GM18909 (cell line): ENCODE results near the gene M1AP.
A peak's percentile ranks its signal among the peaks of the same experiment; 100 is the strongest.

ENCODE experiments used
- ATAC-seq: cut with Tn5 transposase; IDR thresholded peaks from one replicate; pipeline ENCODE4 v1.9.1; 2021; ENCODE audit warnings: mild to moderate bottlenecking; ENCODE audit not compliant: unreplicated experiment, poor library complexity

M1AP gene

GRCh38 chr2:74528600-74529356, 119.4 kb downstream of the M1AP start:
- ATAC-seq, result peak; percentile 9

- no peak for ATAC-seq
Measured at GRCh38 chr2:74527741-74528140, 120.4 kb downstream of the M1AP start.

GRCh38 chr2:74526649-74527230, 121.4 kb downstream of the M1AP start:
- no peak for ATAC-seq

GRCh38 chr2:74525717-74526648, 122.1 kb downstream of the M1AP start, which contains the start of gene DQX1:
Gene DQX1, minus strand, starts transcription at chr2:74526231. Its CDS starts 502 bp downstream, at chr2:74525729.
- no peak for ATAC-seq

GRCh38 chr2:74524955-74525716, 123.0 kb downstream of the M1AP start:
- ATAC-seq, result no peak

GRCh38 chr2:74524005-74524404, 124.1 kb downstream of the M1AP start:
- no peak for ATAC-seq

- no peak for ATAC-seq
Measured at GRCh38 chr2:74522516-74522915, 125.6 kb downstream of the M1AP start.

GRCh38 chr2:74516650-74517049, 131.5 kb downstream of the M1AP start:
- no peak for ATAC-seq

GRCh38 chr2:74515981-74516633, 132.0 kb downstream of the M1AP start:
- ATAC-seq, result peak; percentile 78

GRCh38 chr2:74515271-74515980, 132.7 kb downstream of the M1AP start:
- peak; percentile 10 for ATAC-seq

GRCh38 chr2:74514368-74515270, 133.5 kb downstream of the M1AP start, which contains the start of gene TLX2:
Gene TLX2, plus strand, starts transcription at chr2:74514450. Its CDS starts 357 bp downstream, at chr2:74514807.
- no peak for ATAC-seq

GRCh38 chr2:74513605-74514367, 134.3 kb downstream of the M1AP start:
- no peak for ATAC-seq

GRCh38 chr2:74512744-74513604, 135.2 kb downstream of the M1AP start:
- ATAC-seq, result no peak

- no peak for ATAC-seq
Measured at GRCh38 chr2:74511104-74511989, 136.8 kb downstream of the M1AP start.

- no peak for ATAC-seq
Measured at GRCh38 chr2:74510272-74510671, 137.9 kb downstream of the M1AP start.
